Stimulated activated CD4-positive, alpha-beta T cell treated with anti-CD3 and anti-CD28 coated beads, Interleukin-4, amount 100 ng/mL, for 4 hours (primary cell): ENCODE data around the gene HSD17B2.

Source experiments
- DNase-seq, 2 experiments: peaks; one replicate each; pipeline ENCODE4 v3.0.0-alpha.2; 2020

HSD17B2 gene

DNA sequence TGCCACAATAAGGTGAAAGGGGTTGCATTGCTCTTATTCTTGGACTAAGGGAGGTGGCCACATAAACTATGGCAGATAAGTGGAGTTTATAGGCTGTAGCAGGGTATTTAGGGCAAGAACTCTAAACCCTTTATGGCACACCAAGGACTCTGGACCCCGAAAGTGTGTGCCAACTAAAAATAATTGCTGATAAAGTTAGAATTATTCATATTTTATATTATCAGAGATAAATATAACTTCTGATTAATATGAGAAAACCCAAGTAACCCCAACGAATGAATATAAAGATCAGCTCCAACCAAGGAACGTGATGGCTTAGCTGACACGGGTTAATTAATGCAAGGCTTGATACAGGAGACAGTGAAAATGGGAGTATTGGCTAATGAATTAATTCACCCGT lies 15.0 kb upstream of the HSD17B2 start:
- DNase-seq = no peak

DNA sequence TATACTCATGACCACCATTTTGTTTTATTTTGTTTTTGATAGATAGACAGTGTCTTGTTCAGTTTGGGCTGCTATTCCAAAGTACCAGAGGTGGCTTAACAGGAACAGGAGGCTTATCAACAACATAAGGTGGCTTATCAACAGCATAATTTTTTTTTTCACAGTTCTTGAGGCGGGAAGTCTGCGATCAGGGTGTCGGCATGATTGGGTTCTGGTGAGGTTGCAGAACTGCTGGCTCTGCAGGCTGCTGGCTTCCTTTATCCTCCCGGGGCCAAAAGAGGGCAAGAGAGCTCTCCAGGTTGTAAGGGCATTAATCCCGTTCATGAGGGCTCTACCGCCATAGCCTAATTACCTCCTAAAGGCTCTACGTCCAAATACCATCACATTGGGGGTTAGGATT lies 11.8 kb upstream of the HSD17B2 start:
- DNase-seq = no peak

DNA sequence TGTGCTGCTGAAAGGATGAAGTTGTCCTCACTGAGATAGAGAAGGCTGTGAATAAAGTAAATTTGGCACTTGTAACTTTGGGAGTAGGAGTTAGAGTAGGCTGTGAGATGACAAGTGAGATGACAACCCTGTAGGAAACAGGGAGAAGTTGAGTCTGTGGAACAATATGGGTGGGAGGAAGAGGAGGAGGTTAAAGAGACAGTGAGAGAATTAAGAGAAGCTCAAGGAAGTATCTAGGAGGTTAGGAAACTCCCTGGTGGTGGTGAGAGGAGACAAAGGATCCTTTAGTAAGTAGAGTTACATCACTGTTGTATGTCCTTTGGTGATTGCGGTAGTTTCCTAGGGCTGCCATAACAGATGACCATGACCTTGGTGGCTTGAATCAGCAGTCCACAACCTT lies 10.7 kb upstream of the HSD17B2 start:
- no peak for DNase-seq

DNA sequence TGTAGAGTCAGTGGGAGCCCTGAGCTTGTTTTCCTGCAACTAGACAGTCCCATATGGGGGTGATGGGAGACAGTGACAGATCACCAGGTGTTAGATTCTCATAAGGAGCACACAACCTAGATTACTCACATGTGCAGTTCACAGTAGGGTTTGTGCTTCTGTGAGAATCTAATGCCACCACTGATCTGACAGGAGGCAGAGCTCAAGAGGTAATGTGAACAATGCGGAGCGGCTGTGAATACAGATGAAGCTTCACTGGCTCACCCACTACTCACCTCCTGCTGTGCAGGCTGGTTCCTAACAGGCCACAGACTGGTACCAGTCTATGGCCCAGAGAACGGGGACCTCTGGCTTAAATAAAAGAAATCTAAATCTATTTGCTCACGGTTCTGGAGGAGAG lies 10.2 kb upstream of the HSD17B2 start:
- no peak for DNase-seq

DNA sequence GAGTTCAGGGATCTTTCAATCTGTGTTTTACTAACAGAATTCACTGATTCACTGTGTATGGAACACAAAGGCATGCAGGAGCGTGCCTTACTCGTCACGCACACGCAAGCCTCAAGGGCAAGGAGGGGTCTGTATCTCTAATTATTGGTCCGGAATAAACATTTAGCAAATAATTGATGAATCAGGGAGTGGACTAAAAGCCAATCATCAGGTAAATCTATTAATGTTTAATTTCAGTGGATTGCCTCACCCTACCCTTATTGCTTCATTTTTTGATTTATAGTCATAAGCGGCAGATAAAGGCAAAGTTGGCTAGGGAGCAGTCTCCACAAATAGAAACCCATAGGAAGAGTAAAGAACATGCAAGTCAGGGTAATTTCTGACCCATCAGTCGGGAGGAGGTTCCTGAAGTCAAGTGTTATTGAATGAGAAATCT lies 7.4 kb upstream of the HSD17B2 start:
- DNase-seq = no peak

DNA sequence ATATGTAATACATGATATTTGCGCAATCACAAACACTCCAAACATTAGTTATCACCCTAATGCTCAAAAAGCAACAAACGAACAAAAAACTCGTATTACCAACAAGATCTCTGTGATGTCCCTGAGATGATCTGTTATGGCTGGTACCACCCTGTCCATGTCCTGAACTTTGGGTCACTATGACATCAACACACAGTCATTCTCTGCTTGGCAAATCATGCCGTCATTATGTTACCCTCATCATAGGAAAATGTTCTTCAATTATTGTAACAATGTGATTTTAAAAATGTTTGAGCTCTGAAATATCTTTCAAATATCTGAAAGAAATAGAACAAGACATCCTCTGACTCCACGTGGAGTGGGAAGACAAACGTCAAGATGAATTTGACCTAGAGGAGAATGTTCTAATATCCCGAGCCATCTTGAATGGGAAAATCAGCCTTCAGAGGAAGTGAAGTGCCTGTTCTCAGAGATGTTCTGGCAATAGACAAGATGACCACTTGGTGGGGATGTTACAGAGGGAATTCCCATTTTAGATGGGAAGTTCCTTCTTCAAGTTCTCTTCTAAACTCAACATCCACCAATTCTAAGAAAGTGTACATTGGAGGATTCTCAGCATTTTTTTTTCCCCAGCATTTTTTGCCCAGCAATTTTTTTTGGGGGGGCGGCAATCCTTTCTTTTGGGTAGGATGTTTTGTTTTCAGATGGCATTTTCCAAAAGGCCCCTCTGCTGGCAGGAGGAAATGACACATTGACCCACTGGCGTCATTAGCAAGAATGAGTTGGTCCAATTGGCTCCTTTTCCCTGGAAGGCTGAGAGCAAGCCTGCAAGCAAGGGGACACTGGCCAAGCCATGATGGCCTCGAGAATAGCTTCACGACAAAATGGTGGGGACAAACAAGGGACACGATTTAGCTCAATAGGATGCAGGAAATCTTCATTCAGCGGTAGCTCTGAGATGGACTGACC lies 3.7 kb upstream of the HSD17B2 start:
- DNase-seq = no peak

DNA sequence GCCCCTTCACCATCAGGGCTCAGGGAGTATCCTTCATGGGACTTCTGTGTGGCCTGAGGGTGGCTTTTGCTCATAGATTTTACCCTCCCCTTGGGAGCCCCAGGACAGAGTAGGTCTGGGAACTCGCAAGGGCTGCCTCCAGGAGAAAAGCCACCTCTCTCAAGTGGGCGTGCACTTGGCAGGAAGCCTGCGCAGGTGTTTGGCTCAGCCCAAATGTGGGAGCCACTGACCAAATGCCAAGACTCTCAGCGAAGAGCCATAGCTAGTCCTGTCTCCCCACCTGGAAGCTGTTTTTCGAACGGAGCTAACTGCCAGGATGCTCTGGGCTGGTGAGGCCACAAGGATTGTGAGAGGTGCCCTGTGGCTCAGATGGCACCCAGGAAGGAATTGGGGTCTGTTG lies 2.0 kb upstream of the HSD17B2 start:
- no peak for DNase-seq

DNA sequence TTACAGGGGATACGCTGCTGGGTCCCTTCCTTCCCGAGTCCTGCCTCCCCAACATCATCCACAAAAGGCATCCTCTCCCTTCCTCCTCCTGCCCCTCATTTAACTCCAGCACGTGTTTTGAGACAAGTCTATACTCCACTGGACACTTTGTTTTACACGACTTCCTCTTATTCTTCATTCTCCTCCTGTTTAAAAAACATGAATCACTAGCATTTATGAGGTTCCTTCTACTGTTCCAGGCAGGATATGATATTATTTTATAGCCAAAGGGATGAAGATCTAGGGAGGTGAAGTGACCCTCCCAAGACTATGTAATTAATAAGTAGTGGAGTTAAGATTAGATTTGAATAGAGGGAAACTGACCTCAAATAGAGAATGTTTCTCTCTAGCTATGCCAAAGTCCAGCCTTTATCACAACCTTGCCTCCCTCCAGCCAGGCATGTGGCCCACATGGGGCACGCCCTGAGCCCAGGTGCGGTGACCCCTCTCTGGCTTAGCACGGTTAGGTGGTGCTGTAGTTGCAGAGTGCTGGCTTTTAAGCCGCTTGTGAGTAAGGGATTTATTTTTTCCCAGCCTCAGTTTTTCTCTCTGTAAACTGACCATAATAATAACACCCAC lies 1.3 kb upstream of the HSD17B2 start:
- no peak for DNase-seq

DNA sequence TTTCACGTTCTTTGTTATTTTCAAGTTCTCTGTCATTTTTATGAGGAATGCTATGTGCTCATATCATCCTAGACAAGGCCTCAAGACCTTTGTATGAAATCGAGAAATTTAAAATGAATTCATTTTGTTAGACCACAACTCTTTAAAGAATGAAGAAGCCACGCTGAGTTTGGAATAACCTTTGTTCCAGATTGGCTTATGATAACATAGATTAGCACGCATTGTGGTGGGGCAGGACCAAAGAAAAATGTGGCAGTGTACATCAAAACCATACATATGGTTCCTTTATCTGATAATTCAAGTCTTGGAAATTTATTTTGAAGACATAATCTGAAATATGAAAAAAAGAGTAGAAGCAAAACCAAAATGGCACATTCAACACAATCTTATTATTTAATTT lies 2.2 kb downstream of the HSD17B2 start:
- DNase-seq = no peak

DNA sequence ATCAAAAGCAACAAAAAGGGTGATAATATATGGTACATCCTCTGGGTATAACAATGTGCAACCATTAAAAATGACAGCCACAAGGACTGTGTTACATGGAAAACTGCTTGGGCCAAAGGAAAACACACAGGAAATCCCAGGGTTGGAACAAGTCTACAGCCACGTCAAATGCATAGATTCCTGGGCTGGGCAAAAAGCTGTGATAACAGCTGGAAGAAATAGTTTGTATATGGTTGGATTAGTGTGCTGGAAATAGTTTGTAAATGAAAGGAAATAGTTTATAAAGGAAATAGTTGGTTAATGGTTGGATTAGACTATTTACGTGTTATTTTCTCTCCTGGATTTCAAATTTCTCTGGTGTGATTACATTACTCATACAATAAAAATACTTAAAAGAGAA lies 2.6 kb downstream of the HSD17B2 start:
- DNase-seq = no peak

DNA sequence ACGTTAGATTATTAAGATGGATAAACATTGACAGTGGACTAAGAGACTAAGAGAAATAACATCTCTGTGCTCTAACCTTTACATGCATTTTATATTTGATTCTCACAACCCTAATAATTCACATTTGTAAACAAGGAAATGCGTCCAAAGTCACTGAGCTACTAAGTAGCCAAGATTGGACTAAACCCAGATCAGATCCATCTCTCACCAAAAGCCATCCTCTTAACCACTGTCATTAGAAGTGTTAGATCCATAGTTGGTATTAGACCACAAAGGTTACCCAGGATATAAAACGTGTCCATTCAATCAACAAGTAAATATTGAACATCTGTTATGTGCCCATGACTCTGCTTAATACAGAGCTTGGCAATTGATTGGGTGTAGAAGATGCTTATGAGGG lies 5.2 kb downstream of the HSD17B2 start:
- DNase-seq = no peak

DNA sequence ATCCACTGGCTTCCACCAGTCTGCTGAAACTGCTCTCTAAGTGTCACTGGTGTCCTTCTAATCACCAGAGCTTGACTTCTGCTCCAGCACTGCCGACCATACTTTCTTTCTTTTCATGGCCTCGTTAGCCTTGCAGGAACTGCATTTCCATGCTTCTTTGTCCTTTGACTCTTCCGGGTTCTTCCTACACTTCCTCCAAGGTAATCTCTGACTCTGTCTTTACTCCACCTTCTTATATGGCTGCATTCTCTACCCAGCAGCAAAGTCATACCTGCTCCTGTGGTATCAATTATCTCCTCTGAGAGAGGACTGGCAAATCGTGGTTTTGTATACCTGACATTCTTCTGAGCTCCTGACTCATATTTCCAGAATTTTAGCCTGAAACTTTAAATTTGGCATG lies 6.5 kb downstream of the HSD17B2 start:
- no peak for DNase-seq

DNA sequence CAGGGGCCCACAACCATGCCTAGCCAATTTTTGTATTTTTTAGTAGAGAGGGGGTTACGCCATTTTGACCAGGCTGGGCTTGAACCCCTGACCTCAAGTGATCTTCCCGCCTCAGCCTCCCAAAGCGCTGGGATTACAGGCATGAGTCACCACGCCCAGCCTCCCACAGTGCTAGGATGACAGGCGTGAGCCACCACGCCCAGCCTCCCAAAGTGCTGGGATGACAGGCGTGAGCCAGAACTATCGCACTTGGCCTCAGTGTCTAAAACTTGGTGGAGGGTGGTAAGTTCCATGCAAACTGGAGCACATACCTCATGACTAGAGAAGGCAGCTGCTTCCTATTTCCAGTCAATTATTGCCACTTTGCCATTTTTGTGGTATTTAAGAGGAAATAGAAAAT lies 7.1 kb downstream of the HSD17B2 start:
- no peak for DNase-seq

DNA sequence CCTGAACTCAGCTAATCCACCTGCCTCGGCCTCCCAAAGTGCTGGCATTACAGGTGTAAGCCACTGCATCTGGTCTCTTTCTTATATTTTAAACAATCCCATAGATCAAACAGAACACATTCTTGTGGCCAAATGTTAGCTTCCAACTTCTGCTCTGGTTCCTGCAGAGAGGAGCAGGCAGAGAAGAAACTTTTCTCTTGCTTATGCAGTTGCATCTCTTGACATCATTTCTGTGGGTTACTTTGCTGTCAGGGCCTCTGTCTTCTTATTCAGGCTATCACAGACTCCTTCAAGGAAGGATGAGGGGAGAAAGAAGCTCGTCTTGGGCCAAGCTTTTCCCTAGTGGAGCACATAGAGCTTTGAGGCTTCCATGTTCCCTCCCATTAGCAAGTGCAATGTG lies 7.8 kb downstream of the HSD17B2 start:
- no peak for DNase-seq

DNA sequence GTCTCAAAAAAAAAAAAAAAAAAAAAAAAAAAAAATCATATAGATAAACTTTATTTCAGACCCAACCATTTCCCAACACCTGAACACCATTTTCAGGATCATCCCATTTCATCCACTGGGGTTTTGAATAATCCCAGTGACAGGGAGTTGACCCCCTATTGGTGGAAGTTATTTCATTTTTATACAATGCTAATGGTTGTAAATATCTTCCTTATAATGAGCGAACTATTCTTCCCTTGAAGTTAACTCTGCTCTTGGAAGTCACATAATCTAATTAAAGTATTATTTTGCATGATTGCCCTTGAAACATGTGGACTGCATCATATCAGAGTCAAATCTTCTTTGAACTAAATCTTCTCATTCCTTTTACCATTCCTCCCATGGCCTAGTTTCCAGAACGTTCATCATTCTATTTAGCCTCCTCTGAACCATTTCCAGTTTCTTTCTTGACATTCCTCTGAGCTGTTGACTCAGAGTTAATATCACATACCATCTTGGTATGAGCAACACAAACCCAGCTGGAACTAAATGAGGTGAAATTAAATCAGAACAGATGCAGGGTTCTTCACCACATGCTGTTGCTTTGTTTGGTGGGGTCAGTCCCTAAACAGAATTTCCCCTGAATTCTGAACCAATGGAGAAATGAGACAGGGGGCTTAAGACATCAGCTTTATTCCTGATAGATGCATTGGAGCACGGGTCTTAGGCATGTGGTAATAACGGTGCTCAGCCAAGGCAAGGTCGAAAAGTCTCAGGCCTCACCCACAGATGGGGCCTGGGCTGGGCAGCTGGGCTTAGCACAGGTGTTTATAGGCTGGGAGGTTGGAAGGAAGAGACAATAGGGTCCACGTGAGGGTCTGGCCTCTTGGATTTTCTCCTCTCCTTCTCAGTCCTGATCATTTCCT lies 8.9 kb downstream of the HSD17B2 start:
- DNase-seq = no peak

DNA sequence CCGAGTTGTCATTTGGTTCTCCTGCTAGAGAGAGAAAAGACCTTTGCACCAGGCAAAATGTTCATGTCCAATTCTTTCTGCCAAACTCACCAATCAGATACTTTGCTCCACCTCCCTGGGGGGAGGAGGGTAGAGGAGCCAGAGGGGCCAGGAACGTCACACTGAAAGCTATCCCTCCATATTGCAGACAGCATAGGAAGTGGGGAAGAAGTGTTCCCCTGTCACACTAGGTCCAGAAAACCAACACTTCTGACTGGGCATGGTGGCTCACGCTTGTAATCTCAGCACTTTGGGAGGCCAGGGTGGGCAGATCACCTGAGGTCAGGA lies 9.5 kb downstream of the HSD17B2 start:
- DNase-seq = no peak

DNA sequence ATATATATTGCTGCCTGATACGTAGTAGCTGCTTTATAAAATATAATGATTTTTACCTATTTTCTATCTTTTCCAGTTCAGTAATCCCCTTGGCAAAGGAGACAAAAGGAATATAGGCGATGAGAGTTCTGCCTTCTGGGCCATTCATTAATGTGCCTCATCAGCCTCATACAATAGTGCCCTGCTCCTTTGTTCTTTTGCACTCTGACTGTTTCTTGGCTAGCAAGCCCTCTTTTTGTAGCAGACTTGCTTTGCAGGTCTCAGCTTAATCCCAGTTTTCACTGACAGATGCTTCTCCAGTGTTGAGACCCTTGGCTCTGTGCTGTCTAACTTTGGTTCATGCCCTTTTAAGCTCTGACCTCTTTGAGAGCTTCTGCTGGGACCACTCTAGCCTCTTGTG lies 10.4 kb downstream of the HSD17B2 start:
- DNase-seq = no peak

DNA sequence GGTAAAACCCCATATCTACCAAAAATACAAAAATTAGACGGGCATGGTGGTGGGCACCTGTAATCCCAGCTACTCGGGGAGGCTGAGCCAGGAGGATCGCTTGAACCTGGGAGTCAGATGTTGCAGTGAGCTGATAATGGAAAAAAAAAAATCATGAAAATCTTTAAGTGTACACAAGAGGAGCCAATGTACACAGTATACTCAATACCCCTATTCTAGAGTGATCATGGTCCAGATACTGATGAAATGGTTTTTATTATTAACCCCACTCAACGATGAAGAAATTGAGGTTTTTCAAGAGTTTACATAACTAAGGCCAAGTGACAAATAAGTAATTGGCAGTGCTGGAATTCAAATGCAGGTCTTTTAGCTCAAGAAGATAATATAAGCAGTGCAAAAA lies 11.5 kb downstream of the HSD17B2 start:
- no peak for DNase-seq

DNA sequence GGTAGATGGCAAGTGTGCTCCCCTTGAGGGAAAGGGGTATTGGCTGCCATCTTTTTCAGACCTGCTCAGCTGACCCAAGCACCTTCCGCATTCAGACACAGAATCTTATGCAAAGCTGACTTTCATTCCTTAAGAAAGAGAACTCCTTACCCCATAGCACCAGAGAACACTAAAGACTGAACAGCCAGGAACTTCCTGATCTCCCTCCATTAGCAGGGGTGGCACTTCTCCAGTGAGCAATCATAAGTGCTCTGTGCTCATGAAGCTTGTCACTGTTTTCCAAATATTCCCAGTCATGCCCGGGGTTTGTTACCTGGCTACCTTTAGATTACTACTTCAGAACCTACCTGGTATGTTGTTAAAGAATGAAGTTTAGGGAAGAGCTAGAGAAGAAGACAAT lies 11.9 kb downstream of the HSD17B2 start:
- no peak for DNase-seq

DNA sequence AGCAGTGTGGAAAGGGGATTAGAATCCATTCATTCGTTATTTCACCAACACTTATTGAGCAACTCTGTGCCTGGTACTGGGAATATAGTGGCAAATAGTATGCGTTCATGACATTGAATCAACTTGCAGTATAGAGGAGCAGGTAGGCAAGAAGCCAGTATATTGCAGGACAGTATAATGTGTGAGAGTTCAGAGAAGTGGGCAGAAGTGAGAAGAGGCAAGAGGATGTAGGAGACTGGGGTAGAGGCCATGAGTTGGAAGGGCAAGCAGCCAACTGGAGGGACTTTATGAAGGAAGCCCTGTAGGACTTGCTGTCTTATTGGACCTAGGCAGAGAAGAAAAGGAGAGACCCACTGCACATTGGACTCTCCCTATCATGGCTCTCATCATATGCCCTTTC lies 12.3 kb downstream of the HSD17B2 start:
- DNase-seq = no peak

DNA sequence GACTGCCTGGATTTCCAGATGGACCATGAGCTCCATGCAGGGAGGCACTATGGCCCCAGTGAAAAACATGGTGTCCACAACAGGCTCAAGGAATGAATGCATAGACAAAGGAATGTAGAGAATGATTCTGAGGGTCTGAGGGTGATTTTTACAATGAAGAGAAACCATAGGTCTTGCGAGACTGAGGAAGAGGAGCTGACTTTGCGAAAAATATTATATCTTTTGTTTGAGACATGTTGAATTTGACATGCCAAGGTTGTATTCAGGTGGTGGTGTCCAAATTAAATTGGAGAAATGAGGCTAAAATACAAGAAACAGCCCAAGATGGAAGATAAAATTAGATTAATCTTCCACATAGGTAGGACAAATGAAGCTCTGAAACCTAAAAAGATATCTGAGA lies 12.7 kb downstream of the HSD17B2 start:
- no peak for DNase-seq

DNA sequence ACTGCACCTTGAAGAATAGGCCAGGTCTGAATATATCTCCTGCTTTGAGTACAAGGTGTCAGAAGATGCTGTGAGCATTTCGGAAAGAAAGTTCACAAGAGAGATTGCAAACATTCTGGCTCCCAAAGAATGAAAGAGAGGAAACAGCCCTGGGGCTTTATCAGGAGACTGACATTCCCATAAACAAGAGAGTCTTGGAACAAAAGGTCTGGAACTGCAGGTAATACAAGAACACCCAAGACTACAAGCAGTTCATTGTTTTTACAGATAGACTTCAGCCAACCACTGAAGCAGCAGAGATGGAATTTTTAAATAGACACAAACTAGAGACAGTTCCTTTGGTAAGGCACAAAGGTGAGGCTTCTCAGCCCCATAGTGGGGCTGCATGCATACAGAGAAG lies 14.4 kb downstream of the HSD17B2 start:
- DNase-seq = no peak

DNA sequence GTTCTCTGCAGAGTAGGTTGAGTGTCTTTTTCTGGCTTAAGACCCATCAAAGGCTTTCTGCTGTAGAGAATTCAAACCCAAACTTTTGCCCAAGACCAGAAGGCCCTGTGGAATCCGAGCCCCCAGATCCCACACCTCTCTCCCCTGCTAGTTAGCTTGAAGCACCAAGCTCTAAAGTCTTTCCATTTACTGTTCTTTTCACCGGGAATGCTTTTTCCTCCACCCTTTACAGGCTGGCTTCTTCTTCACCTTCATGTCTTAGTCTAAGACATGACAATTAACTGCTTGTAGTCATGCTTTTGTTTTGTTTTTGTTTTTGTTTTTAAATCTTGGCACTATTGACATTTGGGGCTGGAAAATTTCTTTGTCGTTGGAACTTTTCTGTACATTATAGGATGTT lies 15.5 kb downstream of the HSD17B2 start:
- DNase-seq = no peak

DNA sequence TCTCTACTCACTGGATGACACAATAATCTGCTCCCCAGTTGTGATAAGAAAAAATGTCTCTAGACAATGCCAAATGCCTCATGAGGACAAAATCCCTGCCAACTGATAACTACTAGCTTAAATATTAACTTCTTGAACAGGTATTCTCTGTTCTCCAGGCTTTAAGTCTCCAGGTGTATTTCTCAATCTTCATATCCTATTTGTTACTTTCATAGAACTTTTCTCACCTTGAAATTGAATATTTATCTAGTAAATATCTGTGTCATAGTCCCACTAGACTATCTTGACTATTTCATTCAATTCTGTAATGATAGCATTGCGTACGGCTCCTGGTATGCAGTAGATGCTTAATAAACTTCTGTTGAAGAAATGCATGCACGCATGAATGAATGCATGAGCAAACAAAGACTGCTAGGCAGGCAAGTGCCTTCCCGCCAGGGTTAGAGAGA lies 15.9 kb downstream of the HSD17B2 start:
- DNase-seq = no peak
